Germinal center (tissue), 1 donor: ENCODE data around the gene NLGN1.

Experiments
- DNase-seq: peaks from one replicate; pipeline ENCODE4 v3.0.0; 2012; ENCODE audit warnings: mixed read lengths, low spot score

NLGN1 gene

GRCh38 chr3:173988909-173989308 lies 591.4 kb downstream of the NLGN1 start:
- DNase-seq = no peak

DNA sequence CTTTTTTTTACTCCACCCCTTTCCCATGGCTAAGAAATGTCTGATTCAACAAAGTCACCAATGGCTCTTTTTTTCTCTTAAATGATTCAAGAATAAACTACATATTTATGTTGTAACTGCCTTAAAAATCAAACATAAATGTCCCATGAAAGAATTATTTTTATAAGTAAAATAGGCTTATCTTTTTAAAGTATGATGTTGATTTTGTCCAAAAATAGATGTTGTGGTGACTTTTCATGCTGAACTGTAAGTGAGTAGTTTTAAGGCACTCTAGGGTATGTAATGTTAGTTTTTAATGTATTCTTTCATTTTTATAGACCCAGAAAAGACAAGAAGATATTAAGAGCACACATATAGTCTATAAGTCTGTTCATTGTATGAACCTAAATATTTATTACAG lies 594.9 kb downstream of the NLGN1 start:
- no peak for DNase-seq

DNA sequence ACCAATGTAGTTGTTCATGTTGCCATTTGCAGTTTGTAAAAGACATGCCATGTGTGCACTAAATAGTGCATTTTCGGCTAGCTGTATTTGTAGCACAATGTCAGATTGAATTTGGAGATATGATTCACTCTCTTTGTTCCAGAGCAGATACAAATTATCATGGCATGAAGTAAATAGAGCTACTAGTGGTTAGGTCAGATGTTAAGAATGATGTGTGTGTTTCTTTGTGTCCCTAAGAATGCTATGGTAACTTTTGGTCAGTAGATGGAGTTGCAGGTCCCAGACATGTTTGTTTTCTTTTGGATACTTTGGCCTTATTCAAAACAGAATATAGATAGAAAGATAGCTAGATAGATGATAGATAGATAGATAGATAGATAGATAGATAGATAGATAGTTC lies 595.8 kb downstream of the NLGN1 start:
- DNase-seq = no peak

DNA sequence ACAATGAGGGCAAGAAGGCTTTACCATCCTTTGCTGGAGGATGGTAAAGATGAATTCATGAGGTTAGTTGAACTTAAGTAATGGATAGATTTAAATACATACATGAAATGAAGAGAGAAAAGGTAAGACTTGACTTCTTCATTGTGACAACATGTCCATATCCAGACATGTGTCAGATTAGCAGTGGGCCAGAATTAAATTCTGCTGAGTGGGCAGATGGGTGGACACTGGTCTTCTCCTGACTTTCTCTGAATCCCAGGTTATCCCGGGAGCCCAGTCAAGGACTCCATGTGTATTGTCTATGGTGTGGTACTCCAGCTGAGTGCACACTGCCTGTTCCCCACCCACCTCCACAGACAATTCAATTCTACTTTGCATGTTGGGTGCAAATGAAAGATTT lies 603.1 kb downstream of the NLGN1 start:
- DNase-seq = no peak

GRCh38 chr3:174002543-174002942 lies 605.0 kb downstream of the NLGN1 start:
- no peak for DNase-seq

DNA sequence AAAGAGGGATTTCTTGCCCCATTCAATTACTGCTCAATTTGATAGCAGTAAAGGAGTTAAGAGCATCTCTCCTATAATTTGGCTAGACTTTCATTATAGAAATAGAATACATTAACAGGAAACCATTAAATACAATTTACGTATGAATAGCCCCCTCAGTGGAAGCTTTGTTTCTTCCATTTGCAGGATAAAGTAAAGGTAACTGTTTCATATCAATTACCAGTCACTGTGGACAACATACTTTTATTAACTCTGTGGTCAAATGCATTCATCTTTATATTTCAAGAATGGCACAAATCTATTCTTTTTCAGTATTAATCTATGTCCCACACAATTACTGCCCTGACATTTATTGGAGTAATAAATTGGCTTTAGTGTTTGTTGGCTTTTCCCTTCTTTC lies 613.4 kb downstream of the NLGN1 start:
- DNase-seq = no peak

- no peak for DNase-seq
Observed at GRCh38 chr3:174016186-174016585, 618.6 kb downstream of the NLGN1 start.

- no peak for DNase-seq
Observed at GRCh38 chr3:174020156-174020555, 622.6 kb downstream of the NLGN1 start.

DNA sequence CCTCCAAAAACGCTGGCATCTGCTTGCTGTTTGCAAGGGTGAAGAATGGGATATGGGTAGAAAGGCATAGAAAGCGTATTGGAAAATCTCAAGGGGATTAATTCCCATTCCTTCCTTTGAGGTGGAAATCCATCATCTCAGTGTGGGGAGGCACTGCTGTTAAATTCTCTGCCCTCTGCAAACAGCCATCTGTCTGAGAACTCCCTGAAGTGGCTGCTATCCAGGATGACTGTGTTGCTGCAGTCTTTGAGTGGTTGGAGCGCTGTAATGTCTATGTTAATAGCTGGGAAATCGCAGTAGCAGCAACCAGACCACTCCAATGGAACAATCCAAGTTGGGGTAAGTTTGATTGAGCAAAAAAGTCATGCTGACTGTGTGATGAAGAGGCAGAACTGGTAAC lies 625.9 kb downstream of the NLGN1 start:
- no peak for DNase-seq

GRCh38 chr3:174028673-174029072 lies 631.1 kb downstream of the NLGN1 start:
- DNase-seq = no peak

DNA sequence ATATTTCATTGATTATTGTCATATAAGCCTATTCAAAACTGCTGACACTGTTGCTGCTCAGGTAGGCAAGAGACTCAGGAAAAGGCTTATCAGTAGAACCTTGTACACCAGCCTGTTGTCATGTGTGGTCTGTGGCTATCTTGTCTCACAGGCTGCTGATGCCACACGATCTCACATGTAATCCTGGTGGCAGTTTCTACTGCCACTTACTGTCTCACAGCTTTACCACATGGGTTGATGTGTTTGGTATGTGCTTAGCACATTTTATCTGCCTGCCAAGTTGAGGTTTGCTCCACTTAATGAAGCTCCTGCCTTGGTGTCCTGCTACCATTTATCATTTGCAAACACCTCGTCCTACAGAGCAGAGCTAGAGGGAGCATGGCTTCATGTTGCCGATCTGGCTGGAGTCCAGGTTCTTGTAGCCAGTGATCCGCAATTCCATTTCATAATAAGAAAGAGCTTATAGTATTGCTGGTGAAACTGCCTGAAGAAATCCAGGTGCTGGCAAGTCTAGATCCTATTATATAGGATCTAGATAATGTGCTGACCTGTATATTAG lies 637.9 kb downstream of the NLGN1 start:
- DNase-seq = no peak

GRCh38 chr3:174046311-174046710 lies 648.8 kb downstream of the NLGN1 start:
- no peak for DNase-seq

DNA sequence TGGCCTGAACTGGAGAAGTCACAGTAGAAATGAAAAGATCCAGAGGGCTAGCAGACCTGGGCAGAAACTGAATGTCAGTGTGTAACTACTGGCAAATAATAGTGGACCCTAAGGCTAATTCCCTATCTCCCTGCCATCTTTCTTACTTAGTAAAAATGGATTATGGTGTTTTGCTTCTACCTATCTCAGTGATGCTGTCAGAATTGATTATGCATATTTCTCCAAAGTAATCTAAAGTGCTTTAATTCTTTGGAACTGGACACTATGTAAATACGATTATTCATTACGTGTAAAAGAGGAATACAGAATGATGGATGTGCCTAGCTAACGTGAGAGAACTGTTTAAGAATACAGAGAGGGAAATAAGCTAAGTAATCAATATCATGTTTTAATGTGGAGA lies 651.9 kb downstream of the NLGN1 start:
- DNase-seq = no peak

GRCh38 chr3:174051191-174051590 lies 653.6 kb downstream of the NLGN1 start:
- no peak for DNase-seq

GRCh38 chr3:174058804-174059203 lies 661.3 kb downstream of the NLGN1 start:
- DNase-seq = no peak

GRCh38 chr3:174060431-174060830 lies 662.9 kb downstream of the NLGN1 start:
- no peak for DNase-seq

DNA sequence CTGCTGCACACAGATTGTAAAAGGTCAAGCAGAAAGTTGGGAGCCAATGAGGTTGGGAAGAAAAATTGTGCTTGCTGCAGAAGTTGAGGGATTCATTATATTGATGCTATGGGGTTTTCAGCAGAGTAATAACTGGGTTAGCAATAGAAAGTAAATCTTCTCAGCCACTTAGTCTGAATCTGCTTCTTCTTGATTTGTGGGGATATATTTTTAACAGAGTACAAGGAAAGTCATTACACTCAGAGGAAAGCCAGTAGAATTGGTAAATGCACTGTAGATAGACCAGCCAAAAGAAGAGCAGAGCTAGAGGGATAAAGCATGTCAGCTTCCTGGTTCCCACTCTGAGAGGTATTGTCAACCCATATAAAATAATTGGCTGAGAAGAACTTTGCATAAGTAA lies 663.6 kb downstream of the NLGN1 start:
- DNase-seq = no peak

- no peak for DNase-seq
Observed at GRCh38 chr3:174061731-174062130, 664.2 kb downstream of the NLGN1 start.

- no peak for DNase-seq
Observed at GRCh38 chr3:174062923-174063322, 665.4 kb downstream of the NLGN1 start.

- DNase-seq = no peak
Observed at GRCh38 chr3:174068035-174068434, 670.5 kb downstream of the NLGN1 start.

DNA sequence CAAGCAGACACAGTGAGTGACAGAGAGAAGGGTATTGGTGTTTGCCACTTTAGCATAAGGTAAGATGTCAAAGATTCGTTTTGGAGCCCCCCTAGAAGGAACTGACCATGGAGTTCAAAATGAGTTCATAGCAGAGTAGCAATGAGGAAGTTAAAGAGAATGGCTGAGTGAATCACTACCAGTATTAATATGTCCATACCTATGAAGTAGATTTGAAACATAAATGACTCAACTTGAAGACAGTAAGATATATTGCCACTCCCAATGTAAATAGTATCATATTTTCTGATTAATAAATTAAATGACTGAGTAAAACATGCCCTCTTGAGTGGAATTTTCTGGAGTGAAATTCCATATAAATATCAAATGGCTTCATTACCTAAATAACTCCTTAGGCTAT lies 675.1 kb downstream of the NLGN1 start:
- no peak for DNase-seq

GRCh38 chr3:174083706-174084105 lies 686.2 kb downstream of the NLGN1 start:
- no peak for DNase-seq

DNA sequence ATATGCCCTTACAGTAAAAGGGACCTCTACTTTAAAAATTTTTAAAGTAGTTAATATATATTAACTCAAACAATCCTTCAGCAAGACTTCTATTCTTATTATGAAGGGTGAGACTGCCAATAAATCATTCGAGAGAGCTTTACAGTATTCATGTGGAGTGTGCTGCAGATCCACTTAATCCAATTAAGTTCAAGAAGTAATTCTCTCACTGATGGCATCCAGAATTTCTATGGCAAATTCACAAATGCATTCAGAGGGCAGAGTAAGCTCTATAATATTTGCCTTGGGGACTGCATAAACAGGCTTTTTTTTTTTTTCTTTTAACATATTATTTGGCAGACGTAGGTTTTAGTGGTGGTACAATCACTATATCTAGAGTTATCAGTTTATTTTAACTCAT lies 692.0 kb downstream of the NLGN1 start:
- no peak for DNase-seq

- DNase-seq = no peak
Observed at GRCh38 chr3:174094669-174095068, 697.1 kb downstream of the NLGN1 start.

GRCh38 chr3:174097686-174098085 lies 700.1 kb downstream of the NLGN1 start:
- no peak for DNase-seq
